KMS-11 (cell line): ENCODE data around the gene YPEL3.

Experiments used
- H2AFZ ChIP-seq: fragments of 200-600 bp; sonication (generic); 2 replicates; pipeline ENCODE4 v1.6.1; 2016; ENCODE audit warnings: antibody characterized with exemption, mixed run types, low read depth
- H3K27ac ChIP-seq: fragments of 200-600 bp; sonication (generic); 2 replicates; pipeline ENCODE4 v1.6.1; 2016; ENCODE audit warnings: mild to moderate bottlenecking, mixed run types
- H3K27me3 ChIP-seq: fragments of 200-600 bp; sonication (generic); 2 replicates; pipeline ENCODE4 v1.6.1; 2017; ENCODE audit warnings: mild to moderate bottlenecking, low read depth, mixed run types, moderate library complexity; ENCODE audit not compliant: insufficient read depth
- H3K36me3 ChIP-seq: fragments of 200-600 bp; sonication (generic); 2 replicates; pipeline ENCODE4 v1.6.1; 2017; ENCODE audit warnings: mild to moderate bottlenecking, mixed run types; ENCODE audit not compliant: insufficient read depth
- H3K4me1 ChIP-seq: fragments of 200-600 bp; sonication (generic); 2 replicates; pipeline ENCODE4 v1.6.1; 2016; ENCODE audit warnings: mild to moderate bottlenecking, low read depth, mixed run types; ENCODE audit not compliant: poor library complexity, severe bottlenecking
- H3K4me2 ChIP-seq: fragments of 200-600 bp; sonication (generic); 2 replicates; pipeline ENCODE4 v1.7.0; 2016; ENCODE audit warnings: mild to moderate bottlenecking, mixed run types
- H3K4me3 ChIP-seq: fragments of 200-600 bp; sonication (generic); IDR thresholded peaks from 2 replicates; pipeline ENCODE4 v1.6.1; 2017; ENCODE audit warnings: low read depth, low read length, mixed read lengths; ENCODE audit not compliant: insufficient read depth
- H3K79me2 ChIP-seq: fragments of 200-600 bp; sonication (generic); 2 replicates; pipeline ENCODE4 v1.6.1; 2016; ENCODE audit warnings: low read depth, mixed run types; ENCODE audit not compliant: insufficient read depth
- H3K9ac ChIP-seq: fragments of 200-600 bp; sonication (generic); 2 replicates; pipeline ENCODE4 v1.6.1; 2016; ENCODE audit warnings: mild to moderate bottlenecking, mixed run types
- H4K20me1 ChIP-seq: fragments of 200-600 bp; sonication (generic); 2 replicates; pipeline ENCODE4 v1.6.1; 2016; ENCODE audit warnings: mild to moderate bottlenecking, mixed run types; ENCODE audit not compliant: insufficient read depth
- CTCF ChIP-seq: fragments of 200-600 bp; sonication (generic); conservative IDR thresholded peaks from 2 replicates; pipeline ENCODE4 v1.6.1; 2017; ENCODE audit warnings: low read depth, mild to moderate bottlenecking, antibody characterized with exemption, low read length, moderate library complexity, mixed read lengths

YPEL3 gene

GRCh38 chr16:30060346-30060745, 35.7 kb downstream of the YPEL3 start:
- no peak overlapping the region for H3K4me2 ChIP-seq
- no peaks in the 10 kb centered on the region for H3K36me3 ChIP-seq
- H2AFZ ChIP-seq: no peak overlapping the region
- peaks cover 13% of the 10 kb centered on the region; the same call in 1 of the 2 replicates for H3K79me2 ChIP-seq
- H4K20me1 ChIP-seq: no peaks in the 10 kb centered on the region
- no peaks in the 10 kb centered on the region for H3K27me3 ChIP-seq
- H3K9ac ChIP-seq: no peak overlapping the region
- no peak for TF ChIP-seq CTCF
- H3K27ac ChIP-seq: no peak overlapping the region
- H3K4me3 ChIP-seq: no peak overlapping the region
- peaks cover 25% of the 10 kb centered on the region for H3K4me1 ChIP-seq

- H2AFZ ChIP-seq: no peak overlapping the region
- H3K27ac ChIP-seq: no peak overlapping the region
- H3K79me2 ChIP-seq: no peaks in the 10 kb centered on the region
- TF ChIP-seq CTCF: peak; percentile 49
- H4K20me1 ChIP-seq: no peaks in the 10 kb centered on the region
- H3K4me3 ChIP-seq: no peak overlapping the region
- no peaks in the 10 kb centered on the region for H3K27me3 ChIP-seq
- no peak overlapping the region for H3K4me2 ChIP-seq
- H3K4me1 ChIP-seq: peaks cover 8% of the 10 kb centered on the region
- H3K36me3 ChIP-seq: no peaks in the 10 kb centered on the region
- H3K9ac ChIP-seq: no peak overlapping the region
Measured at GRCh38 chr16:30054959-30055553, 41.0 kb downstream of the YPEL3 start.

- TF ChIP-seq CTCF: no peak
- peaks cover 8% of the 10 kb centered on the region for H3K4me1 ChIP-seq
- H3K4me2 ChIP-seq: no peak overlapping the region
- H3K9ac ChIP-seq: no peak overlapping the region
- H4K20me1 ChIP-seq: no peaks in the 10 kb centered on the region
- no peak overlapping the region for H3K27ac ChIP-seq
- no peaks in the 10 kb centered on the region for H3K36me3 ChIP-seq
- H3K27me3 ChIP-seq: no peaks in the 10 kb centered on the region
- no peaks in the 10 kb centered on the region for H3K79me2 ChIP-seq
- H2AFZ ChIP-seq: no peak overlapping the region
- no peak overlapping the region for H3K4me3 ChIP-seq
Measured at GRCh38 chr16:30054451-30054850, 41.6 kb downstream of the YPEL3 start.

GRCh38 chr16:30053376-30054015, 42.5 kb downstream of the YPEL3 start:
- no peaks in the 10 kb centered on the region for H3K79me2 ChIP-seq
- no peaks in the 10 kb centered on the region for H3K27me3 ChIP-seq
- H3K4me3 ChIP-seq: no peak overlapping the region
- no peak for TF ChIP-seq CTCF
- H3K9ac ChIP-seq: peak overlapping the region; percentile 74; the same call in 1 of the 2 replicates
- H3K27ac ChIP-seq: no peak overlapping the region
- H4K20me1 ChIP-seq: no peaks in the 10 kb centered on the region
- peak overlapping the region; percentile 99 for H3K4me2 ChIP-seq
- H3K4me1 ChIP-seq: peaks cover 8% of the 10 kb centered on the region
- H2AFZ ChIP-seq: peak overlapping the region; percentile 81
- no peaks in the 10 kb centered on the region for H3K36me3 ChIP-seq
